ENCODE results near the gene LHPP. TPM values are rescaled to one million over a fixed set of nuclear protein-coding genes. Genes with fewer than 3 reads are reported as not detected.

The LHPP gene
- total RNA-seq, 1 donor from 2014 or later = 22.9 TPM

DNA sequence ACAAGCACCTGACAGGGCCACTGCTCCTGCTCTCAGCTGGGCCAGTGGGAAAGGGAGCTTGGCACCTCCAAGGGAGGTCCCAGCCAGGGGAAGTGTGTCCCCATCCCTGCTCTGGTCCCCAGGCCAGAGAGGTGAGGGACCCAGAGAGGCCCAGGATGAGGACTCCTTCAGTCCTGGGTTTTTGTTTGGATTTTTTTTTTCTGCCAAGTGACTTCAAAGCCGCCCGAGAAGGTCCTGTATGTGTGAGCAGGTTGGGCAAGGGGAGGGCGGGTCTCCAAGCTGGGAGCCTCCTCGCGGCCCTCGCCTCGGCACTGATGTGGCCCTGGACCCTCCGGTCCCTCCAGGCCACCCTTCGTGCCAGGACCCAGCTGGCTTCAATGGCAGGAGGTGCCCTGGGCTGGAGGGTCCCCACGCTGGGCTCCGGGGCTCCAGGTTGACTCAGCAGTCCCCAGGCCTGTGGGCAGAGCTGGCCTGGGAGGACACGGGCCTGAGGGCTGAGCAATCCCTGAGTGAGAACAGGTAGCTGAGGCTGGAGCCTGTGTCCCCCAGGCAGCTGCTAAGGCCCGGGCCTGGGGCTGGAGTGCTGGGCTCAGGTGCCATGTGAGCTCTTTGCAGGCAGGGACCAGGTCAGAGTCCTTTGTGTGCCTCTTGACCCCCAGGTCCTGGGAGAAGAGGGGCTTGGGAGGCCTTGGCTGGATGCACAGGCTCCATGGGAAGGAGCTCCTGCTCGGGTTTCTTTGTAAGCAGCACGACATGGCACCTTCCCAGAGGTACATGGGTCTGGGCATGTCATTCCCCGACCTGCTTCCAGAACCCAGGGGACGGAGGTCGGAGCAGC is 142.0 kb downstream of the LHPP start:
- peak overlapping the region; percentile 94 for H3K27ac Mint-ChIP-seq
- H3K4me3 Mint-ChIP-seq = no peak overlapping the region
- ATAC-seq (ENCODE audit: low read depth) = no peak

DNA sequence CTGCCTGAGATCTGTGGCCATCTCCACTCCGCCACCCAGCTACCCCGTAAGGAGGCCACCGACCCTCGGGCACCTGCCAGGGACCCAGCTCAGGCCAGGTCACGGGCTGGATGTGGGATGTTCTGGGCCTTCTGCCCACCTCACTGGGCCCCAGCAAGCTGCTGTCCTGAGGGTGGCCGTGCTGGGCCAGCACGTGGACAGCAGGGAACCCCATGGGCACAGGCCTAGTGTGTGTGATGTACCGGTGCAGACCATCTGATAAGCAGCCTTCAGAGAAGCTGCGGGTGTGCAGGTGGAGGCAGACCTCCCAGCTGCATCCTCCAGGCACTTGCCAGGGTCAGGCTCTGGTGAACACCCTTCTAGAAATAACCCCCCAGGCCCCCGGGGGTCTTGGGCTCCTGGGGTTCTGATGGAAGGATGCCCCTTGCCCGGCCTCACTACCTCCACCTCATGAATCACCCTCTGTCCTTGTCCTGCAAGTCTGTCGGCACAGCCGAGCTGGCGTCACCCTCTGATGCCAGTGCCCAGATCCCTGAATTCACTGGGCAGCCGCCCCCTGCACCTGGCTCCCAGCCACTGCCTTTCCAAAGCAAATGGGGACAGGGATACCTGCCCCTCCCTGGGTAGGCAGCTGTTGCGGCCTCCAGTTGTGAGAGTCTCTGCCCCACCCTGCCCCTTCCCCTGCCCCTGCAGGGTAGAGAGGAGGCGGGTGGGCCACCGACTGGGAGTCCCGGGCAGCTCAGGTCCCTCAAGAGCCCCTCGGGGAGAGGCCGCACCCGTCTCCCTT is 142.8 kb downstream of the LHPP start:
- Mint-ChIP-seq H3K4me1 (peaks cover 88% of the 10 kb centered on the region), H3K27me3 (no peaks in the 10 kb centered on the region), H3K27ac (peak overlapping the region; percentile 63), H3K36me3 (ENCODE audit: low read depth) (no peaks in the 10 kb centered on the region), H3K9me3 (no peaks in the 10 kb centered on the region), H3K4me3 (peak overlapping the region; percentile 19)
- intact Hi-C loops (cut with micrococcal nuclease) = loop anchor here (5.0 to 10.0 kb wide), 2 partner anchors 188 to 510 kb away; partner anchors contain the start of genes CHST15 and EEF1AKMT2
- ChIA-PET CTCF (interaction anchor here (1.0 to 1.3 kb wide), 5 partner anchors 7 to 137 kb away, joined by 3 to 4 read pairs (median 4); no protein-coding TSS in a partner anchor), POLR2A (interaction anchor here (0.6 to 10.6 kb wide), 12 partner anchors 8 to 137 kb away, joined by 3 to 207 read pairs (median 8); no protein-coding TSS in a partner anchor)
- ATAC-seq (ENCODE audit: low read depth) = no peak
- DNase-seq = peak; percentile 23
- TF ChIP-seq, protein P1, sequence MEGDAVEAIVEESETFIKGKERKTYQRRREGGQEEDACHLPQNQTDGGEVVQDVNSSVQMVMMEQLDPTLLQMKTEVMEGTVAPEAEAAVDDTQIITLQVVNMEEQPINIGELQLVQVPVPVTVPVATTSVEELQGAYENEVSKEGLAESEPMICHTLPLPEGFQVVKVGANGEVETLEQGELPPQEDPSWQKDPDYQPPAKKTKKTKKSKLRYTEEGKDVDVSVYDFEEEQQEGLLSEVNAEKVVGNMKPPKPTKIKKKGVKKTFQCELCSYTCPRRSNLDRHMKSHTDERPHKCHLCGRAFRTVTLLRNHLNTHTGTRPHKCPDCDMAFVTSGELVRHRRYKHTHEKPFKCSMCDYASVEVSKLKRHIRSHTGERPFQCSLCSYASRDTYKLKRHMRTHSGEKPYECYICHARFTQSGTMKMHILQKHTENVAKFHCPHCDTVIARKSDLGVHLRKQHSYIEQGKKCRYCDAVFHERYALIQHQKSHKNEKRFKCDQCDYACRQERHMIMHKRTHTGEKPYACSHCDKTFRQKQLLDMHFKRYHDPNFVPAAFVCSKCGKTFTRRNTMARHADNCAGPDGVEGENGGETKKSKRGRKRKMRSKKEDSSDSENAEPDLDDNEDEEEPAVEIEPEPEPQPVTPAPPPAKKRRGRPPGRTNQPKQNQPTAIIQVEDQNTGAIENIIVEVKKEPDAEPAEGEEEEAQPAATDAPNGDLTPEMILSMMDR (IDR thresholded peaks at IDR 0.05) = no peak

More for the DNA sequence above, 142.0 kb downstream of the LHPP start:
- POLR2A ChIA-PET = interaction anchor here (0.6 to 10.6 kb wide), 15 partner anchors 9 to 137 kb away, joined by 3 to 207 read pairs (median 5); no protein-coding TSS in a partner anchor
- Mint-ChIP-seq H3K27me3 (no peaks in the 10 kb centered on the region), H3K36me3 (ENCODE audit: low read depth) (no peaks in the 10 kb centered on the region), H3K9me3 (no peaks in the 10 kb centered on the region), H3K4me1 (peaks cover 96% of the 10 kb centered on the region)
- intact Hi-C loops (cut with micrococcal nuclease) = loop anchor here (5.0 to 10.0 kb wide), 2 partner anchors 189 to 509 kb away; partner anchors contain the start of genes CHST15 and EEF1AKMT2
- CTCF ChIA-PET = interaction anchor here (1.0 to 2.6 kb wide), 6 partner anchors 8 to 138 kb away, joined by 3 to 14 read pairs (median 4); no protein-coding TSS in a partner anchor
- peak; percentile 18 for DNase-seq
- TF ChIP-seq, protein P1 (IDR thresholded peaks at IDR 0.05) = no peak

DNA sequence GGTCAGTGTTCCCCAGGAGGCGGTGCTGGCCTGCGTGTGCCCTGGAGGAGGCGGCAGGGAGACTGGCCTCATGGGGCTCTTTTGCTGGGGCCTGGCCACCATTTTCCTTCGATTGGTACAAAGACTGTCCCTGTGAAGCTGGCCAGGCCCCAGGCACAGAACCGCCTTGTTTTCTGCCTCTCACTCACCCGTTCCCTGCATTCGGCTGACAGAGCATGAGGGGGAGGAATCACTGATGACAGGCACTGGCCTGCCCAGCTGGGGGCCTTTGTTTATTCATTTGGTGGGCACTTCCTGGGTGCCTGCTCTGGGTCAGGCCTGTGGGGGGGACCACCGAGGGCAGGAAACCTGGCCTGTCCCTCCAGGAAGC is 143.4 kb downstream of the LHPP start:
- Mint-ChIP-seq H3K27ac (peak overlapping the region; percentile 83), H3K27me3 (no peaks in the 10 kb centered on the region), H3K4me1 (peaks cover 87% of the 10 kb centered on the region), H3K4me3 (peak overlapping the region; percentile 54), H3K9me3 (no peaks in the 10 kb centered on the region), H3K36me3 (ENCODE audit: low read depth) (peaks cover 3% of the 10 kb centered on the region)
- intact Hi-C loops (cut with micrococcal nuclease) = loop anchor here (10.0 kb wide), 1 partner anchor 510 kb away; the partner anchor contains the start of gene CHST15
- ATAC-seq (ENCODE audit: low read depth) (no peak), DNase-seq (no peak)
- ChIA-PET CTCF (interaction anchor here (1.0 to 1.6 kb wide), 3 partner anchors 23 to 136 kb away, joined by 4 read pairs; no protein-coding TSS in a partner anchor), POLR2A (interaction anchor here (0.6 to 10.6 kb wide), 10 partner anchors 9 to 136 kb away, joined by 3 to 207 read pairs (median 6); no protein-coding TSS in a partner anchor)
- TF ChIP-seq, protein P1 (IDR thresholded peaks at IDR 0.05) = no peak

DNA sequence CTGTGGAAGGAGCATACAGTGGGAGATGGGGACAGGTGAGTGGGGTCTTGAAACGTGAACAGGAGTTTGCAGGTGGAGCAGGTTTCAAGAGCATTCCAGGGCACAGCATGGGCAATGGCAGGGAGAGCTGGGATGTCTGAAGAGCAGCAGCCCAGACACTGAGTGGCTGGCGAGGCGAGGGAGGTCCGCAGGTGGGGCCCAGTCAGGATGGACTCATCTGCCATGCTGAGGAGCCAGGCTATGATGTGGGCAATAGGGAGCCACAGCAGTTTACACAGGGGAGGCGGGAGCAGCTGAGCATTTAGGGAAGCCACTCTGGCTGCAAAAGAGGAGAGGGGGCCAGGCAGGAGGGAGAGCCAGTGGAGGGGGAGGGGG is 143.8 kb downstream of the LHPP start:
- Mint-ChIP-seq H3K36me3 (ENCODE audit: low read depth) (peaks cover 3% of the 10 kb centered on the region), H3K9me3 (no peaks in the 10 kb centered on the region), H3K4me3 (peak overlapping the region; percentile 54), H3K27ac (peak overlapping the region; percentile 83), H3K4me1 (peaks cover 84% of the 10 kb centered on the region), H3K27me3 (no peaks in the 10 kb centered on the region)
- ChIA-PET CTCF (interaction anchor here (1.6 kb wide), 1 partner anchor 136 kb away, joined by 4 read pairs; no protein-coding TSS in a partner anchor), POLR2A (interaction anchor here (0.7 to 10.6 kb wide), 6 partner anchors 9 to 136 kb away, joined by 3 to 207 read pairs (median 29); no protein-coding TSS in a partner anchor)
- no peak for ATAC-seq (ENCODE audit: low read depth)
- TF ChIP-seq, protein P1 (IDR thresholded peaks at IDR 0.05) = no peak
- no peak for DNase-seq
- intact Hi-C loops (cut with micrococcal nuclease) = loop anchor here (10.0 kb wide), 1 partner anchor 511 kb away; the partner anchor contains the start of gene CHST15

Data from activated B cell treated with CpG ODN at 0.5 μM for 24 hours (primary cell).